H1 (cell line): ENCODE data around the gene POLR3GL. TPM values are rescaled to one million over a fixed set of nuclear protein-coding genes. Genes with fewer than 3 reads are reported as not detected.

Experiments used
- CTCF ChIA-PET: fragments of 300-600 bp; sonication (Branson Sonifier 250); formaldehyde crosslinking; loops from one replicate; lab custom pipeline; 2021; ENCODE audit not compliant: partially characterized antibody; lab: Charles Lee
- POLR2A ChIA-PET: fragments of 300-600 bp; sonication (Branson Sonifier 250); formaldehyde crosslinking; loops from one replicate; lab custom pipeline; 2021; ENCODE audit warnings: inconsistent platforms; ENCODE audit not compliant: partially characterized antibody; lab: Charles Lee
- DNase-seq, 2 experiments: peaks; one replicate each; pipeline versions ENCODE4 v3.0.0 to v3.0.0-alpha.2; 2010 to 2022; ENCODE audit warnings: low spot score in 2 of 2, low read depth in 1 of 2, mixed read lengths in 1 of 2
- FAIRE-seq: peaks from 2 replicates; lab custom pipeline; 2011; peaks lifted over from hg19 to GRCh38; lab: Jason Lieb, UNC
- H2AFZ ChIP-seq: 2 replicates; pipeline ENCODE4 v1.8.1; 2012; ENCODE audit warnings: low read length, inconsistent platforms
- H2AK5ac ChIP-seq: 2 replicates; pipeline ENCODE4 v1.6.1; 2013; ENCODE audit warnings: low read depth, low read length
- H2BK120ac ChIP-seq: replicated peaks from 2 replicates; pipeline ENCODE3; 2013; ENCODE audit warnings: low read depth, low read length, inconsistent platforms
- H2BK12ac ChIP-seq: 2 replicates; pipeline ENCODE4 v1.6.1; 2013; ENCODE audit warnings: low read depth, low read length
- H2BK15ac ChIP-seq: 2 replicates; pipeline ENCODE4 v1.6.1; 2013; ENCODE audit warnings: low read length
- H2BK20ac ChIP-seq: 2 replicates; pipeline ENCODE4 v1.6.1; 2013; ENCODE audit warnings: low read length
- H2BK5ac ChIP-seq: 2 replicates; pipeline ENCODE4 v1.6.1; 2013; ENCODE audit warnings: low read depth, low read length
- H3K14ac ChIP-seq: 2 replicates; pipeline ENCODE4 v1.6.1; 2013; ENCODE audit warnings: inconsistent platforms; ENCODE audit not compliant: insufficient read length
- H3K18ac ChIP-seq: 2 replicates; pipeline ENCODE4 v1.6.1; 2013; ENCODE audit warnings: low read length; ENCODE audit errors: extremely low read depth
- H3K23ac ChIP-seq: 2 replicates; pipeline ENCODE4 v1.6.1; 2013; ENCODE audit warnings: inconsistent platforms; ENCODE audit not compliant: insufficient read length
- H3K23me2 ChIP-seq: 2 replicates; pipeline ENCODE4 v1.6.1; 2013; ENCODE audit warnings: low read depth, low read length
- H3K27ac ChIP-seq: 2 replicates; pipeline ENCODE4 v1.6.1; 2011; ENCODE audit warnings: low read depth, low read length, inconsistent platforms
- H3K27me3 ChIP-seq, 4 experiments: replicated peaks in 1 of 4; 1 replicate in 1 of 4; 2 replicates in 3 of 4; pipeline versions ENCODE4 v1.6.1 to v1.8.1; 2011 to 2013; ENCODE audit warnings: low read length in 3 of 4, mild to moderate bottlenecking in 3 of 4, inconsistent platforms in 2 of 4, mixed read lengths in 2 of 4, moderate library complexity in 1 of 4; ENCODE audit not compliant: control insufficient read depth in 3 of 4, insufficient read depth in 3 of 4; ENCODE audit errors: extremely low read depth in 1 of 4
- H3K36me3 ChIP-seq, 4 experiments: 2 replicates each; pipeline versions ENCODE4 v1.6.1 to v1.8.1; 2011 to 2013; ENCODE audit warnings: mild to moderate bottlenecking in 4 of 4, low read length in 3 of 4, moderate library complexity in 2 of 4, control low read depth in 1 of 4, inconsistent platforms in 1 of 4; ENCODE audit not compliant: insufficient read depth in 4 of 4, control insufficient read depth in 2 of 4
- H3K4ac ChIP-seq: replicated peaks from 2 replicates; pipeline ENCODE3; 2013; ENCODE audit warnings: low read length, low read depth, mixed read lengths, inconsistent platforms; ENCODE audit not compliant: insufficient read length
- H3K4me1 ChIP-seq, 4 experiments: replicated peaks in 1 of 4; 1 replicate in 1 of 4; 2 replicates in 3 of 4; pipeline versions ENCODE4 v1.6.1 to v1.8.1; 2011 to 2013; ENCODE audit warnings: low read length in 3 of 4, inconsistent platforms in 2 of 4, mixed read lengths in 1 of 4; ENCODE audit not compliant: insufficient read depth in 4 of 4, control insufficient read depth in 3 of 4
- H3K4me2 ChIP-seq, 2 experiments: 2 replicates each; pipeline versions ENCODE4 v1.6.1 to v1.8.1; 2011 to 2013; ENCODE audit warnings: low read depth in 2 of 2, low read length in 2 of 2, control low read depth in 1 of 2, inconsistent platforms in 1 of 2, mild to moderate bottlenecking in 1 of 2; ENCODE audit not compliant: insufficient read depth in 1 of 2
- H3K4me3 ChIP-seq, 4 experiments: fragments of 200-600, 300-600 bp in 1 of 4; sonication (generic), shearing (Covaris generic), sonication (Bioruptor Twin) in 1 of 4; 2 replicates each; pipeline versions ENCODE4 v1.5.1 to v1.8.1; 2011 to 2016; ENCODE audit warnings: low read length in 4 of 4, low read depth in 3 of 4, control low read depth in 2 of 4, inconsistent platforms in 2 of 4, mild to moderate bottlenecking in 2 of 4, mixed read lengths in 1 of 4, moderate library complexity in 1 of 4; ENCODE audit not compliant: insufficient read depth in 2 of 4; ENCODE audit errors: extremely low read depth in 1 of 4
- H3K56ac ChIP-seq: replicated peaks from 2 replicates; pipeline ENCODE3; 2013; ENCODE audit warnings: low read depth, mild to moderate bottlenecking, mixed read lengths, low read length, inconsistent platforms; ENCODE audit not compliant: insufficient read length
- H3K79me1 ChIP-seq: 2 replicates; pipeline ENCODE4 v1.6.1; 2013; ENCODE audit warnings: low read depth, low read length, control low read depth
- H3K79me2 ChIP-seq, 2 experiments: 2 replicates each; pipeline versions ENCODE4 v1.6.1 to v1.8.1; 2012 to 2013; ENCODE audit warnings: low read length in 2 of 2, mild to moderate bottlenecking in 2 of 2, inconsistent platforms in 1 of 2; ENCODE audit not compliant: insufficient read depth in 2 of 2, control insufficient read depth in 1 of 2
- H3K9ac ChIP-seq, 4 experiments: replicated peaks in 1 of 4; 1 replicate in 1 of 4; 2 replicates in 3 of 4; pipeline versions ENCODE4 v1.6.1 to v1.8.1; 2011 to 2013; ENCODE audit warnings: low read depth in 3 of 4, low read length in 3 of 4, control low read depth in 2 of 4, mild to moderate bottlenecking in 2 of 4, moderate library complexity in 2 of 4, inconsistent platforms in 1 of 4; ENCODE audit errors: extremely low read depth in 1 of 4
- H3K9me3 ChIP-seq, 2 experiments: 2 replicates each; pipeline versions ENCODE4 v1.6.1 to v1.8.1; 2012 to 2013; ENCODE audit warnings: mild to moderate bottlenecking in 2 of 2, moderate library complexity in 2 of 2, control low read depth in 1 of 2, inconsistent platforms in 1 of 2, low read depth in 1 of 2, low read length in 1 of 2, mixed read lengths in 1 of 2; ENCODE audit not compliant: insufficient read depth in 2 of 2
- H4K20me1 ChIP-seq, 2 experiments: replicated peaks in 1 of 2; 2 replicates each; pipeline versions ENCODE3 to v1.8.1; 2011 to 2013; ENCODE audit warnings: inconsistent platforms in 2 of 2, low read length in 2 of 2, mild to moderate bottlenecking in 1 of 2; ENCODE audit not compliant: insufficient read depth in 2 of 2, control insufficient read depth in 1 of 2
- H4K5ac ChIP-seq: 2 replicates; pipeline ENCODE4 v1.6.1; 2013; ENCODE audit warnings: low read length, low read depth, mixed read lengths, inconsistent platforms; ENCODE audit not compliant: insufficient read length
- H4K8ac ChIP-seq: 2 replicates; pipeline ENCODE4 v1.8.0; 2013; ENCODE audit warnings: mild to moderate bottlenecking, moderate library complexity, low read length, inconsistent platforms; ENCODE audit not compliant: insufficient read depth; ENCODE audit errors: extremely low read depth
- H4K91ac ChIP-seq: replicated peaks from 2 replicates; pipeline ENCODE3; 2013; ENCODE audit warnings: low read length, mixed read lengths, inconsistent platforms; ENCODE audit not compliant: insufficient read length
- ASH2L ChIP-seq: fragments of 200-600, 300-600 bp; sonication (generic); IDR thresholded peaks from one replicate; pipeline ENCODE4 v1.7.1; 2017; ENCODE audit warnings: low read length
- BACH1 ChIP-seq: IDR thresholded peaks from 2 replicates; pipeline ENCODE4 v1.6.1; 2012; ENCODE audit warnings: low read length, improper control_type of control experiment
- NRF1 ChIP-seq: IDR thresholded peaks from 2 replicates; pipeline ENCODE4 v1.6.1; 2011; ENCODE audit warnings: mild to moderate bottlenecking, low read depth, low read length, improper control_type of control experiment
- TCF12 ChIP-seq: IDR thresholded peaks from 2 replicates; pipeline ENCODE4 v1.6.1; 2011; ENCODE audit warnings: low read depth, mild to moderate bottlenecking, low read length
- WGBS, 2 experiments: shearing (Covaris generic) in 1 of 2; methylation state at CpG; one replicate each; pipeline versions ENCODE4 v1.1.6 to v1.1.7; 2013 to 2015; ENCODE audit warnings: low lambda C conversion rate in 2 of 2, mixed read lengths in 2 of 2, inconsistent platforms in 1 of 2, low coverage in 1 of 2, missing lambda C conversion rate in 1 of 2; ENCODE audit not compliant: insufficient replicate concordance in 2 of 2, insufficient coverage in 1 of 2, insufficient read length in 1 of 2; ENCODE audit errors: extremely low coverage in 1 of 2, missing lambda C conversion rate in 1 of 2; 5-methylcytosine and 5-hydroxymethylcytosine counted together
- polyA plus RNA-seq, 7 experiments: library from polyadenylated mRNA; depleted of rRNA in 3 of 7; stranded (reverse) in 5 of 7; unstranded in 2 of 7; fragments of >200 nt in 5 of 7; fragments of 200-250 nt in 2 of 7; gene quantifications; 1 replicate in 5 of 7; 2 replicates in 1 of 7; 4 replicates in 1 of 7; pipeline versions ENCODE4 v1.2.1 to v1.2.3, GENCODE V29; 2011 to 2013; ENCODE audit warnings: missing spikeins in 2 of 7, mixed read lengths in 2 of 7
- total RNA-seq: library from RNA; stranded (reverse); fragmentation: NEBNext Ultra II Directional; extraction: Animal tissue kit (Norgen Biotek cat#: 25700); gene quantifications from 2 replicates; pipeline ENCODE4 v1.2.1, GENCODE V29; 2021

POLR3GL gene
- total and polyA plus RNA-seq, 2 of the 8 experiments (the other 6 are each of a cell fraction or from before 2014, with no cell fraction given) = 3.1 to 3.9 TPM

DNA sequence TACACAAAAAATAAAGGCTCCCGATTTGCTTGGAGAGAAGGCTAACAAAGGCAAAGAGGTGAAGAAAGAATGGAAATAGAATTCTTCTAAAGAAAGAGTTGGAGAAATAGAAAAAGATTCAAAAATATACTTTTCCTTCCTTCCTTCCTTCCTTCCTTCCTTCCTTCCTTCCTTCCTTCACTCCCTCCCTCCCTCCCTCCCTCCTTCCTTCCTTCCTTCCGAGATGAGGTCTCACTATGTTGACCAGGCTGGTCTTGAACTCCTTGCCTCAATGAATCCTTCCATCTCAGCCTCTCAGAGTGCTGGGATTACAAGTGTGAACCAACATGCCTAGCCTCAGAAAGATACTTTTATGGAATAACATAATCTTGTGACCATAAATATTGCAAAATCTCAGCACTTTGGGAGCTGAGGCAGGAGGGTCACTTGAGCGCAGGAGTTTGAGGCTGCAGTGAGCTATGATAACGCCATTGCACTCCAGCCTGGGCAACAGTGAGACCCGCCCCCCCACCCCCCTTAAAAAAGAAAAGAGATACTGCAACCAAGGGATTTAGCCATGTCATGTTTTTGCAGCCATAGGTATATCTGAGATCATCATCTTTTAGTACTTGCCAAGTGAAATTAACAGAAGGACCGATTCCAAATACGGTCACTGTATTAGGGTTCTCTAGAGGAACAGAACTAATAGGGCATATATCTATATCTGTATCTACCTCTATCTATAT, 58.1 kb downstream of the POLR3GL start:
- Histone ChIP-seq H2BK120ac (no peak overlapping the region), H2BK15ac (no peak overlapping the region), H3K79me1 (no peaks in the 10 kb centered on the region), H3K4ac (no peak overlapping the region), H2BK20ac (no peak overlapping the region), H3K18ac (no peak overlapping the region), H3K23ac (no peak overlapping the region), H3K4me3 (no peak overlapping the region), H3K14ac (no peak overlapping the region), H3K9me3 (no peaks in the 10 kb centered on the region), H4K91ac (no peak overlapping the region), H3K27ac (no peak overlapping the region), H4K5ac (no peak overlapping the region), H3K27me3 (peaks cover 6 to 30% (median 24%) of the 10 kb centered on the region in 4 experiments), H2AFZ (no peak overlapping the region), H3K23me2 (peaks cover 4% of the 10 kb centered on the region), H3K56ac (no peak overlapping the region), H3K9ac (no peak overlapping the region), H3K36me3 (no peaks in the 10 kb centered on the region), H2BK5ac (no peak overlapping the region), H4K8ac (no peak overlapping the region)
- FAIRE-seq (no peak), DNase-seq (no peak)
- CTCF ChIA-PET = interaction anchor here (0.6 to 2.8 kb wide), 5 partner anchors 10 to 1449 kb away, joined by 3 to 19 read pairs (median 3); partner anchors contain the start of gene ITGA10
- 80% methylated on average over 7 of the region's 7 CpGs; no CpG with 5 or more reads in 1 of the 2 experiments for WGBS, 2 experiments
- TF ChIP-seq BACH1 = no peak
- TF ChIP-seq ASH2L = no peak
- TF ChIP-seq NRF1 = no peak
- TF ChIP-seq TCF12 = no peak
- TF ChIP-seq, all 59 proteins: peak for 0
- Histone ChIP-seq H4K20me1 (no peaks in the 10 kb centered on the region), H3K4me1 (peaks cover 4 to 9% (median 6%) of the 10 kb centered on the region in 4 experiments), H3K4me2 (no peak overlapping the region), H2BK12ac (no peak overlapping the region), H2AK5ac (no peak overlapping the region), H3K79me2 (no peaks in the 10 kb centered on the region)
- POLR2A ChIA-PET = interaction anchor here (1.1 to 1.7 kb wide), 3 partner anchors 16 to 30 kb away, joined by 4 to 15 read pairs (median 5); no protein-coding TSS in a partner anchor
